H1 (cell line): ENCODE data around the gene RAB31. TPM values are rescaled to one million over a fixed set of nuclear protein-coding genes. Genes with fewer than 3 reads are reported as not detected.

Experiments used
- CTCF ChIA-PET: fragments of 300-600 bp; sonication (Branson Sonifier 250); formaldehyde crosslinking; loops from one replicate; lab custom pipeline; 2021; ENCODE audit not compliant: partially characterized antibody; lab: Charles Lee
- POLR2A ChIA-PET: fragments of 300-600 bp; sonication (Branson Sonifier 250); formaldehyde crosslinking; loops from one replicate; lab custom pipeline; 2021; ENCODE audit warnings: inconsistent platforms; ENCODE audit not compliant: partially characterized antibody; lab: Charles Lee
- DNase-seq, 2 experiments: peaks; one replicate each; pipeline versions ENCODE4 v3.0.0 to v3.0.0-alpha.2; 2010 to 2022; ENCODE audit warnings: low spot score in 2 of 2, low read depth in 1 of 2, mixed read lengths in 1 of 2
- FAIRE-seq: peaks from 2 replicates; lab custom pipeline; 2011; peaks lifted over from hg19 to GRCh38; lab: Jason Lieb, UNC
- H2AFZ ChIP-seq: 2 replicates; pipeline ENCODE4 v1.8.1; 2012; ENCODE audit warnings: low read length, inconsistent platforms
- H2AK5ac ChIP-seq: 2 replicates; pipeline ENCODE4 v1.6.1; 2013; ENCODE audit warnings: low read depth, low read length
- H2BK120ac ChIP-seq: replicated peaks from 2 replicates; pipeline ENCODE3; 2013; ENCODE audit warnings: low read depth, low read length, inconsistent platforms
- H2BK12ac ChIP-seq: 2 replicates; pipeline ENCODE4 v1.6.1; 2013; ENCODE audit warnings: low read depth, low read length
- H2BK15ac ChIP-seq: 2 replicates; pipeline ENCODE4 v1.6.1; 2013; ENCODE audit warnings: low read length
- H2BK20ac ChIP-seq: 2 replicates; pipeline ENCODE4 v1.6.1; 2013; ENCODE audit warnings: low read length
- H2BK5ac ChIP-seq: 2 replicates; pipeline ENCODE4 v1.6.1; 2013; ENCODE audit warnings: low read depth, low read length
- H3K14ac ChIP-seq: 2 replicates; pipeline ENCODE4 v1.6.1; 2013; ENCODE audit warnings: inconsistent platforms; ENCODE audit not compliant: insufficient read length
- H3K18ac ChIP-seq: 2 replicates; pipeline ENCODE4 v1.6.1; 2013; ENCODE audit warnings: low read length; ENCODE audit errors: extremely low read depth
- H3K23ac ChIP-seq: 2 replicates; pipeline ENCODE4 v1.6.1; 2013; ENCODE audit warnings: inconsistent platforms; ENCODE audit not compliant: insufficient read length
- H3K23me2 ChIP-seq: 2 replicates; pipeline ENCODE4 v1.6.1; 2013; ENCODE audit warnings: low read depth, low read length
- H3K27ac ChIP-seq: 2 replicates; pipeline ENCODE4 v1.6.1; 2011; ENCODE audit warnings: low read depth, low read length, inconsistent platforms
- H3K27me3 ChIP-seq, 4 experiments: replicated peaks in 1 of 4; 1 replicate in 1 of 4; 2 replicates in 3 of 4; pipeline versions ENCODE4 v1.6.1 to v1.8.1; 2011 to 2013; ENCODE audit warnings: low read length in 3 of 4, mild to moderate bottlenecking in 3 of 4, inconsistent platforms in 2 of 4, mixed read lengths in 2 of 4, moderate library complexity in 1 of 4; ENCODE audit not compliant: control insufficient read depth in 3 of 4, insufficient read depth in 3 of 4; ENCODE audit errors: extremely low read depth in 1 of 4
- H3K36me3 ChIP-seq, 4 experiments: 2 replicates each; pipeline versions ENCODE4 v1.6.1 to v1.8.1; 2011 to 2013; ENCODE audit warnings: mild to moderate bottlenecking in 4 of 4, low read length in 3 of 4, moderate library complexity in 2 of 4, control low read depth in 1 of 4, inconsistent platforms in 1 of 4; ENCODE audit not compliant: insufficient read depth in 4 of 4, control insufficient read depth in 2 of 4
- H3K4ac ChIP-seq: replicated peaks from 2 replicates; pipeline ENCODE3; 2013; ENCODE audit warnings: low read length, low read depth, mixed read lengths, inconsistent platforms; ENCODE audit not compliant: insufficient read length
- H3K4me1 ChIP-seq, 4 experiments: replicated peaks in 1 of 4; 1 replicate in 1 of 4; 2 replicates in 3 of 4; pipeline versions ENCODE4 v1.6.1 to v1.8.1; 2011 to 2013; ENCODE audit warnings: low read length in 3 of 4, inconsistent platforms in 2 of 4, mixed read lengths in 1 of 4; ENCODE audit not compliant: insufficient read depth in 4 of 4, control insufficient read depth in 3 of 4
- H3K4me2 ChIP-seq, 2 experiments: 2 replicates each; pipeline versions ENCODE4 v1.6.1 to v1.8.1; 2011 to 2013; ENCODE audit warnings: low read depth in 2 of 2, low read length in 2 of 2, control low read depth in 1 of 2, inconsistent platforms in 1 of 2, mild to moderate bottlenecking in 1 of 2; ENCODE audit not compliant: insufficient read depth in 1 of 2
- H3K4me3 ChIP-seq, 4 experiments: fragments of 200-600, 300-600 bp in 1 of 4; sonication (generic), shearing (Covaris generic), sonication (Bioruptor Twin) in 1 of 4; 2 replicates each; pipeline versions ENCODE4 v1.5.1 to v1.8.1; 2011 to 2016; ENCODE audit warnings: low read length in 4 of 4, low read depth in 3 of 4, control low read depth in 2 of 4, inconsistent platforms in 2 of 4, mild to moderate bottlenecking in 2 of 4, mixed read lengths in 1 of 4, moderate library complexity in 1 of 4; ENCODE audit not compliant: insufficient read depth in 2 of 4; ENCODE audit errors: extremely low read depth in 1 of 4
- H3K56ac ChIP-seq: replicated peaks from 2 replicates; pipeline ENCODE3; 2013; ENCODE audit warnings: low read depth, mild to moderate bottlenecking, mixed read lengths, low read length, inconsistent platforms; ENCODE audit not compliant: insufficient read length
- H3K79me1 ChIP-seq: 2 replicates; pipeline ENCODE4 v1.6.1; 2013; ENCODE audit warnings: low read depth, low read length, control low read depth
- H3K79me2 ChIP-seq, 2 experiments: 2 replicates each; pipeline versions ENCODE4 v1.6.1 to v1.8.1; 2012 to 2013; ENCODE audit warnings: low read length in 2 of 2, mild to moderate bottlenecking in 2 of 2, inconsistent platforms in 1 of 2; ENCODE audit not compliant: insufficient read depth in 2 of 2, control insufficient read depth in 1 of 2
- H3K9ac ChIP-seq, 4 experiments: replicated peaks in 1 of 4; 1 replicate in 1 of 4; 2 replicates in 3 of 4; pipeline versions ENCODE4 v1.6.1 to v1.8.1; 2011 to 2013; ENCODE audit warnings: low read depth in 3 of 4, low read length in 3 of 4, control low read depth in 2 of 4, mild to moderate bottlenecking in 2 of 4, moderate library complexity in 2 of 4, inconsistent platforms in 1 of 4; ENCODE audit errors: extremely low read depth in 1 of 4
- H3K9me3 ChIP-seq, 2 experiments: 2 replicates each; pipeline versions ENCODE4 v1.6.1 to v1.8.1; 2012 to 2013; ENCODE audit warnings: mild to moderate bottlenecking in 2 of 2, moderate library complexity in 2 of 2, control low read depth in 1 of 2, inconsistent platforms in 1 of 2, low read depth in 1 of 2, low read length in 1 of 2, mixed read lengths in 1 of 2; ENCODE audit not compliant: insufficient read depth in 2 of 2
- H4K20me1 ChIP-seq, 2 experiments: replicated peaks in 1 of 2; 2 replicates each; pipeline versions ENCODE3 to v1.8.1; 2011 to 2013; ENCODE audit warnings: inconsistent platforms in 2 of 2, low read length in 2 of 2, mild to moderate bottlenecking in 1 of 2; ENCODE audit not compliant: insufficient read depth in 2 of 2, control insufficient read depth in 1 of 2
- H4K5ac ChIP-seq: 2 replicates; pipeline ENCODE4 v1.6.1; 2013; ENCODE audit warnings: low read length, low read depth, mixed read lengths, inconsistent platforms; ENCODE audit not compliant: insufficient read length
- H4K8ac ChIP-seq: 2 replicates; pipeline ENCODE4 v1.8.0; 2013; ENCODE audit warnings: mild to moderate bottlenecking, moderate library complexity, low read length, inconsistent platforms; ENCODE audit not compliant: insufficient read depth; ENCODE audit errors: extremely low read depth
- H4K91ac ChIP-seq: replicated peaks from 2 replicates; pipeline ENCODE3; 2013; ENCODE audit warnings: low read length, mixed read lengths, inconsistent platforms; ENCODE audit not compliant: insufficient read length
- BACH1 ChIP-seq: IDR thresholded peaks from 2 replicates; pipeline ENCODE4 v1.6.1; 2012; ENCODE audit warnings: low read length, improper control_type of control experiment
- CBX8 ChIP-seq: fragments of 300-800, 300-1000 bp; sonication (generic); IDR thresholded peaks from 2 replicates; pipeline ENCODE4 v1.7.1; 2016; ENCODE audit warnings: low read depth, low read length, borderline replicate concordance
- E2F6 ChIP-seq: IDR thresholded peaks from 2 replicates; pipeline ENCODE4 v1.6.1; 2012; ENCODE audit warnings: inconsistent platforms
- GTF2F1 ChIP-seq: IDR thresholded peaks from 2 replicates; pipeline ENCODE4 v1.6.1; 2012; ENCODE audit warnings: low read depth, low read length, improper control_type of control experiment, borderline replicate concordance
- HDAC6 ChIP-seq: IDR thresholded peaks from one replicate; pipeline ENCODE4 v1.7.1; 2012; ENCODE audit warnings: low read depth, mild to moderate bottlenecking, inconsistent platforms, low read length, moderate library complexity
- JUND ChIP-seq: IDR thresholded peaks from 2 replicates; pipeline ENCODE4 v1.6.1; 2011; ENCODE audit warnings: mild to moderate bottlenecking, improper control_type of control experiment, low read length
- KDM4A ChIP-seq: IDR thresholded peaks from one replicate; pipeline ENCODE4 v1.7.1; 2012; ENCODE audit warnings: low read depth, mild to moderate bottlenecking, moderate library complexity, low read length, inconsistent platforms; ENCODE audit not compliant: severe bottlenecking
- NRF1 ChIP-seq: IDR thresholded peaks from 2 replicates; pipeline ENCODE4 v1.6.1; 2011; ENCODE audit warnings: mild to moderate bottlenecking, low read depth, low read length, improper control_type of control experiment
- SAP30 ChIP-seq: fragments of 300-600 bp; sonication (generic); IDR thresholded peaks from 2 replicates; pipeline ENCODE4 v1.7.1; 2012; ENCODE audit warnings: low read length, moderate library complexity, mild to moderate bottlenecking, inconsistent platforms; ENCODE audit not compliant: insufficient read depth, insufficient replicate concordance
- SP1 ChIP-seq: IDR thresholded peaks from 2 replicates; pipeline ENCODE4 v1.6.1; 2011; ENCODE audit warnings: low read depth, low read length
- ZNF274 ChIP-seq: IDR thresholded peaks from 2 replicates; pipeline ENCODE4 v1.7.0; 2012; ENCODE audit warnings: low read length, borderline replicate concordance; ENCODE audit errors: extremely low read depth
- WGBS, 2 experiments: shearing (Covaris generic) in 1 of 2; methylation state at CpG; one replicate each; pipeline versions ENCODE4 v1.1.6 to v1.1.7; 2013 to 2015; ENCODE audit warnings: low lambda C conversion rate in 2 of 2, mixed read lengths in 2 of 2, inconsistent platforms in 1 of 2, low coverage in 1 of 2, missing lambda C conversion rate in 1 of 2; ENCODE audit not compliant: insufficient replicate concordance in 2 of 2, insufficient coverage in 1 of 2, insufficient read length in 1 of 2; ENCODE audit errors: extremely low coverage in 1 of 2, missing lambda C conversion rate in 1 of 2; 5-methylcytosine and 5-hydroxymethylcytosine counted together
- polyA plus RNA-seq, 7 experiments: library from polyadenylated mRNA; depleted of rRNA in 3 of 7; stranded (reverse) in 5 of 7; unstranded in 2 of 7; fragments of >200 nt in 5 of 7; fragments of 200-250 nt in 2 of 7; gene quantifications; 1 replicate in 5 of 7; 2 replicates in 1 of 7; 4 replicates in 1 of 7; pipeline versions ENCODE4 v1.2.1 to v1.2.3, GENCODE V29; 2011 to 2013; ENCODE audit warnings: missing spikeins in 2 of 7, mixed read lengths in 2 of 7
- total RNA-seq: library from RNA; stranded (reverse); fragmentation: NEBNext Ultra II Directional; extraction: Animal tissue kit (Norgen Biotek cat#: 25700); gene quantifications from 2 replicates; pipeline ENCODE4 v1.2.1, GENCODE V29; 2021

The RAB31 gene
- total and polyA plus RNA-seq, 2 of the 8 experiments (the other 6 are each of a cell fraction or from before 2014, with no cell fraction given) = 15.2 to 40.9 TPM

- Histone ChIP-seq H3K18ac (no peak overlapping the region), H2BK15ac (no peak overlapping the region), H3K14ac (no peak overlapping the region), H2AFZ (no peak overlapping the region), H2BK12ac (no peak overlapping the region), H3K36me3 (no peaks in the 10 kb centered on the region), H3K9ac (no peak overlapping the region), H3K23me2 (no peaks in the 10 kb centered on the region), H3K4me2 (no peak overlapping the region), H4K8ac (no peak overlapping the region), H3K4ac (no peak overlapping the region), H2BK20ac (no peak overlapping the region), H3K4me3 (no peak overlapping the region), H2AK5ac (no peak overlapping the region), H3K4me1 (peaks cover 0 to 6% (median 0%) of the 10 kb centered on the region in 4 experiments; a peak in 2 of 7 replicates), H3K9me3 (peaks cover 3 to 6% of the 10 kb centered on the region in 2 experiments; a peak in 1 of 4 replicates), H3K79me1 (no peaks in the 10 kb centered on the region), H4K20me1 (no peaks in the 10 kb centered on the region), H2BK120ac (no peak overlapping the region), H3K56ac (no peak overlapping the region), H2BK5ac (no peak overlapping the region), H4K5ac (no peak overlapping the region), H3K23ac (no peak overlapping the region), H3K27ac (no peak overlapping the region), H3K79me2 (no peaks in the 10 kb centered on the region), H3K27me3 (no peaks in the 10 kb centered on the region), H4K91ac (no peak overlapping the region)
- DNase-seq (no peak), FAIRE-seq (no peak)
- CTCF ChIA-PET = interaction anchor here (1.7 kb wide), 1 partner anchor 11 kb away, joined by 3 read pairs; no protein-coding TSS in a partner anchor
- POLR2A ChIA-PET = no interaction called here
- WGBS, 2 experiments = 91% methylated on average over 3 of the region's 3 CpGs; no CpG with 5 or more reads in 1 of the 2 experiments
- TF ChIP-seq JUND (no peak), KDM4A (no peak), SP1 (no peak), BACH1 (no peak), NRF1 (no peak), CBX8 (no peak), E2F6 (no peak), GTF2F1 (no peak), ZNF274 (no peak), HDAC6 (no peak), SAP30 (no peak)
Observed at GRCh38 chr18:9856092-9856491, 148.0 kb downstream of the RAB31 start.
